NB4 (cell line): Measurements from ENCODE around the gene LDLRAD3.

ENCODE experiments used
- CTCF ChIP-seq: IDR thresholded peaks from one replicate; pipeline ENCODE4 v1.5.1; 2012; ENCODE audit warnings: low read depth, low read length
- POLR2A ChIP-seq: IDR thresholded peaks from 2 replicates; pipeline ENCODE4 v1.6.1; 2011; ENCODE audit warnings: mild to moderate bottlenecking; ENCODE audit not compliant: insufficient read length; ENCODE audit errors: extremely low read depth

- no peak for TF ChIP-seq CTCF
- TF ChIP-seq POLR2A: no peak
Measured at GRCh38 chr11:36077368-36077767, 133.5 kb downstream of the LDLRAD3 start.
